GM21723 (cell line): ENCODE data around the gene BCAS3.

ENCODE experiments used
- ATAC-seq: cut with Tn5 transposase; IDR thresholded peaks from one replicate; pipeline ENCODE4 v1.9.1; 2021; ENCODE audit warnings: mild to moderate bottlenecking, moderate library complexity; ENCODE audit not compliant: unreplicated experiment

BCAS3 gene

DNA sequence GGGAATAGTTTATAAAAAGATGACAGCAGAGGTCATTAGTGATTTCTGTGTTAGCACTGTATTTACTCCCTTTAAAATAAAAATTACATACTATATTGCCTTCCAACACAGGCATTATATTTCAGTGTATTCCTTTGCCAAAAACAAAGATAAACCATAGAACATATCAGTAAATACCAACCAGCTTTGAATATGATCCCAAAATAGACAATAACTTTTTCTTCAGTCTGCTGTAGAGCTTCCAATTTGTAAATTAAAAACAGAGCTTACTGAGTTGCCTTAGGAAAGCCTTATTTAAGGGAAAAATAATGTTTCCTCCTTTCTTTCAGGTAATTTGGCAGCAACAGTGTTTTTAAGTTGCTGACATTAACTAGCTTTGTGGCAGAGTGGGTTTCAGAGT lies 369.9 kb downstream of the BCAS3 start:
- ATAC-seq, result no peak

DNA sequence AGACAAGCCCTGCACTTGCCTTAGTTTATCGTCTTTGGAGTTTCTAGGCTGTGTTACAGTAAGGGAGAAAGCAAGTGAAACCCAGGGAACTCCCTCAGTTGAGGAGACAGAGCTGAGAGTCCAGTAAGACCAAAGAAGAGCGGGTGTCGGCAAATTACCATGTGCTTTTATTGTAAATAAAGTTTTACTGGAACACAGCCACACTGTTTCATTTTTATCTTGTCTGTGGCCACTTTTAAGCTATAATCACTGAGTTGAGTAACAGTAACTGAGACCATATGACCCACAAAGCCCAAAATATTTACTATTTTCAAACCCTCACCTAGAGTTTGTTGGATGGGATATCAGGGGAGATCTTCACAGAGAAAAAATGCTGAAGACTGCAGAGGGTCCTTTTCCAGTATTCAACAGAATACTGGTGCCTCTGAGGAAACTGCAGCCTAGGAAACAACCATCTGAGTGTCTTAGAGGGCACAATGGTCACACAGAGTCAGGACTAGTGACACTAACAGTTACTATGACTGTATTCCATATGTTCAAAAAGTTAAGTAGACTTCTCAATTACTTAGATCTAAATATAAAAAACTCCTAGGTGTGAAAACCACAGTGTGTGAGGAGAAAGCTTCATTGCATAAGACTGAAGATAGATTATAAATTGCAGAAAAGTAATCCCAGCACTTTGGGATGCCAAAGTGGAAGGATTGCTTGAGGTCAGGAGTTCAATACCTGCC lies 370.9 kb downstream of the BCAS3 start:
- ATAC-seq, result no peak

DNA sequence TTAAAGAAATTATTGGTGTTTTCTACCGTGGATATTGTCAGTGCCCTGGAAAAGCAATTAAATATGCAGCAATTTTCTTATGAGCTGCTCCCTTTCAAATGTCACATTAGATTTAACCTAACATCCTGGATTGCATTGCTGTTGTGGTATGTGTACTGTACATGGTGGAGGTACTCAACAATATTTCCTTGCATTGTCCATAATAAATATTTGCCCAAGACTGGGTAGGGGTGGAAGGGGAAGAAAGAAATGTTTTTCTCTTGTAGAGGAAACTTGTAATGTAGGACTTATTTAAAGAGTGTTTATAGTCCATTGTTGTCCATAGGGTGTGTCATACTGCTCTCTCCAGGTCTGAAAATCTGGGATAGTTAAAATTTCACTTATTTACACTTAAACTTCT lies 375.8 kb downstream of the BCAS3 start:
- no peak for ATAC-seq

DNA sequence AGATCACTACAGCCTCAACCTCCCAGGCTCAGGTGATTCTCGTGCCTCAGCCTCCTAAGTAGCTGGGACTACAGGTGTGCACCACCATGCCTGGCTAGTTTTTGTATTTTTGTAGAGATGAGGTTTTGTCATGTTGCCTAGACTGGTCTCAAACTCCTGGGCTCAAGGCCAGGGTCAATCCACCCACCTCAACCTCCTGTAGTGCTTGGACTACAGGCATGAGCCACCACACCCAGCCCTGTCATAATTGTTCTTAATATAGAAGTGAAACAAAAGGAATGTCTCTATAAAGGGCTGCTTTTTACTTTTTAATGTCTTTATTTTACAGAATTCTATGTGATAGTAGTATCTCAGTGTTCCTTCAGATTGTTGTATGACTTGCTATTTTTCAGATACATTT lies 376.8 kb downstream of the BCAS3 start:
- ATAC-seq, result no peak

DNA sequence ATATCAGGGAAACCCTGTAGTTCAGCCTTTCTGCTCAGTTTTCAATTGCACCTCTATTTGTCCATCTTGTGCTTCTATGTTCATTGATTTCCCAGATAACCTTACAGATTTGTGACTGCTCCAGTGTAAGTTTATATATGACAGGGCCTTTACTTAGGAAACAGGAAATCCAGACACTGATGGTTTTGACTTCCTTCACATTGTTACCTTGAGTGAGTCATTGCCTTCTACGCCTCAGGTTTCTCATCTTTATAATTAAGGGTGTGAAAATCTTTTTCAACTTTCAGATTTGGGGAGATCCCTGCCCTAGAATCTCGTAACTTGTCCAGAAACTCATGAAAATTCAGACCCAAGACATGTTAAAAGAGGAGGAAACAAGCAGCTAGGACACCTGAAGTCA lies 379.6 kb downstream of the BCAS3 start:
- no peak for ATAC-seq

DNA sequence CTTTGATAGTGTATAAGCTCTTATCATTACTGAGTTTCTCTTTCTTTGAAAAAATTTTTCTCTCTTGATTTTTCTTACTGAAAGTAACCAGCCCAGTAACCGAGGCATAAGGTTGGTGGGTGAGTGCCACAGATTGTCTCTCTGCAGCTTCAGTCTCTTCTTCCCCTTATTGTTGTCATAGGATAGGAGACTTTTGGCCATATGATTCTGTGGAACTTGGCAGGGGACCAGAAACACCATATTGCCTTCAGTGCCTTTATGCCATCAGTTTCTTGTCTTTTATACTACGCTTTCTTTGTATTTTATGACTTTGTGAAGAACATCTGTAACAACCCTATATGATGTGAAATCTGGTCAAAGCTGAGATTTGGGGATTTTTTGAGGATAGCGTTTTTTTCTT lies 380.4 kb downstream of the BCAS3 start:
- ATAC-seq, result no peak

DNA sequence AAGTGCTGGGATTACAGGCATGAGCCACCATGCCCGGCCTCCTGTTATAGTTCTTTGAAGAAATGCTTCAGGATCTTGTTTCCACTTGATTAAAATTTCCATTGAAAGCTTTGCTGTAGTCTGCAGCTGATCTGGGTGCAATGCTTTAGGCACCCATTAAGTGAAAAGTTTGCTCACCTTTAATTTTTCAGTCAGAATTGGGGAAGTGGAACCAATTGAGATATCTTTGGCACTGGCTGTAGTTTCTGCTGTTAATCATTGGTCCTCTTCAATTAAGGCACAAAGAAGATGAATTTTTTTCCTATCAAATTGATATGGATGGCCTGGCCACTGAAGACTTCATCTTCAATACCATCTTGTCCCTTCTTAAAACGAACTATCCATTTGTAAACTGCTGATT lies 385.9 kb downstream of the BCAS3 start:
- ATAC-seq, result no peak

DNA sequence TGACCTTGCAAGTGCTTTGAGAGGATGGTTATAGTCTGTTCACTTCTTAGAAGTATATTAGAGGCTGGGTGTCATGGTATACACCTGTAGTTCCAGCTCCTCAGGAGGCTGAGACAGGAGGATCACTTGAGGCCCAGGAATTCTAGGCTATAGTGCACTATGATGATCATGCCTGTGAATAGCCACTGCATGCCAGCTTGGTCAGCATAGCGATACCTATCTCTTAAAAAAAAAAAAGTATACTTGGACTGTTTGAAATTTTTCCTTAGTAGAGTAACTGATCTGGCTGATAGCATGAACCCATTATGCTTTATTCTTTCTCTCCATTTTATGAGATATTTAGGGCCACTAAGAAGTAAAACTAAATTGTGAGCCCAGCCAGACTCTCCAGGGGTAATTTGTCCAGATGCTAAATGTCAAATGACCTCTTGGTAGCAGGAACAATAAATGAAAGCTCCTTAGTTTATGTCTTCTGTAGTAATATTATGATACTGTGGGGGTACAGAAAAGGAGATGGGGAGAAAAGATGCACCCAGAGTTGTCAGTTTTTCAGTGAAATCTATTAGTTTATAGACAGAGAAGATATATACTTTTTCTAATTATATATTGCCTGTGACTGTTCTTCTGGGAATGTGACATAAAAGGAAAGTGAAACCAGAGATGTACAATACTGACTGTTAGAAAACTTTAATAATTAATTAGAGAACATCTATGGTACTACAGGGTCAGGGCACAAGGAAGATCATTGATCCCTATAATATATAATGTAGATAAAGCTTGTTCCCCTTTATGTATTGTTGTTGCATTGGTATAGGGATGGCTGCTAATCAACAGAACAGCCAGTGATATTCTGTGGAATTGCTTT lies 386.7 kb downstream of the BCAS3 start:
- ATAC-seq, result no peak

DNA sequence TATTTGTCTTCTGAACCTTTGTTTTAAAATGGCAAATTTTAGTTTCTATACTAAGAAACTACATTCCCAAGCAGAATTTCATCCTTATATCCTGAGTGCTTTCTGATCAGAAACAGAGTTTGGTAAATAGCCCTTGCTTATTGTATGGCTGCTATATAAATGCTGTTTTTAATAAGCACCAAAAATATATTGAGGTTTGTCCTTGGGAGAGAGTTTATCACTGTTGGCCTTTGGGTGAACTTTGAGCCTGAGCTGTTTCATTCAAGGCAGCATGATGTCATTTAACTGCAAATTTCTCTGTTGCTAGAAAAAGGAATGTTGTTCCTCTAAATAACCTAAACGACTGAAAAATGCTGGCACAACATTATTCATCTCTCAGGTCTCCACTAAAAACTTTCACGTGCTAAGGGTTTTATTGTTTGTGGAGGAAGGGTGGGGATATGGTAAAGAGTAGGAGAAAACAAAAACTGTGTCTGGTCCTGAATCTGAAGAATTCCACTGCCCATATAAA lies 387.7 kb downstream of the BCAS3 start:
- no peak for ATAC-seq

DNA sequence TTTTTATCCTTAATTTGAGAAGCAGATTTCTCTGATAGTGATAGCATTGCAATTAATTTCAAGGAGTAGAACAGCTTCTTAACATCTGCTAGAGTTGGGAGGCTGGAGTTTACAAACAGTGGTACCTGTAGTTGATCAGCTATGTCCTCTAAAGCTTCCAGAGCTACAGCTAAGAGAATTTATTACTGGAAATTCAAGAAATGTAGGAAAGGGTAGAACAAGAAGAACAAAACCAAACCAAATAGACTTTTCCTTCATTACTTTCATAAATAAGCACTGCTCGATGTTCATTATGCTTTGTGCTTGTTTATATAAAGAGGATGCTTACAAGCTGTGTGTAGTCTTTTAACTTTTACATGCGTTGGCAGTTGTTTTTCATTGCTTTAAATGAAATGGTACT lies 388.4 kb downstream of the BCAS3 start:
- ATAC-seq, result no peak

DNA sequence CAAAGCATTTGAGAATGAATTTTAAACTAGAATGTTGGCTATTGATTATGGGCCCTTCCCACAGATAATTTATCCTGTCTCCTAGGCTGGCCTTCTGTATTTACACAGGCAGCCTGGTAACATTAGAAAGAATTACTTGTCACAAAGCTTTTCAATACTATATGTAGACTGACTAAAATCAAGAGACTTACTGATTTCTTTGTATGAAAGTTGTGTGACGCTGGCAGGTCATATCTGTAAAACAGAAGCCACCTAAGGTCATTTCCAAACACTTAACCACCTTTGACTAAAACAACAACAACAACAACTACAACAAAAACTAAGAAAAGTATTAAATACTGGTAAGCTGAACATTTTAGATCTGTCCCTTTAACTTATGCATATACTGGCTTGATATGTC lies 393.0 kb downstream of the BCAS3 start:
- ATAC-seq, result no peak

DNA sequence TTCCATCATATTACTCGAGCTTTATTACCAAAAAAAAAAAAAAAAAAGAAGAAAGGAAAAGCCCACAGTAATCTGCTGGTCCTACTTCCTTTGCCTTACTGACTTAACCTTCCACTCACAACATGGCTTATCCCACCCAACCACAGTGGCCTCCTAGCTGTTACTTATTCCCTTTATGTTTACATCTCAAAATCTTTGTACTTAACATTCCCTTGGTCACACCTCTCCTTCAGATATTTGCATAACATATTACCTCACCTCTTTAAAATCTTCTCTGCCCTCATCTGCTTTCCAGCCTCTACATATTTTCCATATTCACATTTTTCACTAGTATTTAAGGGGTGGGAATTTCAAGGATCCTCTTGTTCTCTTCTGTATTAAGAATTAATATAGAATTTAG lies 395.0 kb downstream of the BCAS3 start:
- no peak for ATAC-seq

DNA sequence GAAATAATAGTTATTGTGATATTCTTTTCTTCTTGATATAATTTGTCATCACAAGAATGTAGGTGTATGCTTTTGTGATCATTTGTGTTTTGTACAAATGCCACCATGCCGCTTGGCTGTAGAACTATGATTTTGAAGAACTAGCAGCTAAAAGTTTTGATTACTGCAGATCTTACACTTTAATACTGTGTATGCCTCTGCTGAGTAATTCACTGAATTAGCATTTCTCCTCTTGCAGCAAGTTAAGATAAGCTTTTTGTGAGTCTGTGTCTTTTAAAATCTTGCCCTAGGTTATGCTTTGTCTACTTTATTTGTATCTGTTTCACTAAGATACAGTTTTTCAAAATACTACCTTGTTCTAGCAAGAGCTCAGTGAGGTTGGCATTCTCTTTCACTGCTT lies 395.5 kb downstream of the BCAS3 start:
- ATAC-seq, result no peak

DNA sequence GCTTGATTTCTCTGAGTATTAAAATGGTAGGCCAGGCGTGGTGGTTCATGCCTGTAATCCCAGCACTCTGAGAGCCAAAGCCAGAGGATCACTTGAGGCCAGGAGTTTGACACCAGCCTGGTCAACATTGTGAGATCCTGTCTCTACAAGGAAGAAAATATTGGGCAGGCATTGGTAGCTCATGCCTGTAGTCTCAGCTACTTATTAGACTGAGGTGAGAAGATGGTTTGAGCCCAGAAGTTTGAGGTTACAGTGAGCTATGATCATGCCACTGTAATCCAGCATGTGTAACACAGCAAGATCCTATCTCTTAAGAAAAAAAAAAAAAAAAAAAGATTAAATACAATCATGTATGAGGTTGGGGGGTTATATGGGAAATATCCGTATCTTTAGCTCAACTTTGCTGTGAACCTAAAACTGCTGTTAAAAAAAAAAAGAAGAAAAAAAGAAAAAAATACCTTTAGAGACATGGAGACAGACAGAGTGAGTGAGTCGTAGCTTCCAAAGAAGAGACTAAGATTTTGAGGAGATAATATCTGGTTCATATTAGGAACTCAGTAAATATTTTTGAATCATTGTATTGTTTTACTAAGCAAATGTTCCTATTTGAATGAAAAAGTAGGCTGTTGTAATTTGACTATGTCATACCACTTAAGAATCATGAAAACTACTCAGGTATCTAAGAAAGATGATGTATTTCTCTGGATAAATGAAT lies 396.3 kb downstream of the BCAS3 start:
- ATAC-seq, result no peak

DNA sequence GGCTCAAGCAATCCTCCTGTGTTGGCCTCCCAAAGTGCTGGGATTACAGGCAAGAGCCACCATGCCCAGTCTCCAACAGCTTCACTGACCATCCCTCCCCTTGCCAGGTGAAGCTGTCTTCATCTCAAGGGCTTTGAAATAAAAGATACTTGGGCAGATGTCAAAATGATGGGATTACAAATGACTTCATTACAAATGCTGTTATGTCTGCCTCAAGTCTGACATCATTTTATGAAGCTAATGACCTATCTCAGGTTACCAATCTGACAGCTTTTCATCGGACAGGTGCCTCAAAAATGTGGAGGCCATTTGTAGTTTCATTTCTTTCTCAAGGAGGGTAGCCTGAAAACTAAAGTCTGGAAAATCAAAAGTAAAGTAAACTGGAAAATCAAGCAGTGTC lies 398.3 kb downstream of the BCAS3 start:
- ATAC-seq, result no peak

DNA sequence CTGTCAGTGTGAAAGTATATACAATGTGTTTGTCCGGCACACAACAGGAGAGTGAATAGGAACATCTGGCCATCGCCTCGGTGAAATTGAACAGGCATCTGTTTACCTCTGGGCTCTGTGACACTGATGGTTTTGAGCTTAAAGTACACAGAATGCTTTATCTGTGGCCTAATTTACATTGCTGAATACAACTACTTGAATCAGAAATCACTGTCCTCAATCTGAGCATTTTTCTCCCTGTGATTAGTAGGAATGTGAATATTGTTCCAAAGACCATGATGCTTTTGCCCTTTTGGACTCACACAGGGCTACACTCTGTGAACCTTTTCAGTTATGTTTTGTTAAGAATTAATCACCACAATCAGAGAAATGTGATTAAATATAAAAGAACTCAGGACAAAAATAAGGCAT lies 399.0 kb downstream of the BCAS3 start:
- no peak for ATAC-seq

DNA sequence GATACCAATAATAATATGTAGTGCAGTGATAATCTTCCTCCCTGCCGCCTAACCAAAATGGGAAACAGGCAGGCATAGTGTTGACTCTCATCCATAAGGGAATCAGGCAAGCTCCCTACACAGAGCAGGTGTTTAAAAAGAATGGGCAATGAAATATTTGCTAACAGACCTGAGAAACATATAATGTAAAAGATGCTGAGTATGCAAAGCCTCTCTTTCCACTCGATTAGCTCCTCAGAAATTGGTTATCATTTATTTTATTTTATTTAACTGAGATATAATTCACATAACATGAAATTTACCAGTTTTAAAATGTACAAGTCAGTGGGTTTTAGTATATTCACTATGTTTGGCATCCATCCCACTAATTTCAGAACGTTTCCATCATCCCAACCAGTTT lies 404.3 kb downstream of the BCAS3 start:
- no peak for ATAC-seq

DNA sequence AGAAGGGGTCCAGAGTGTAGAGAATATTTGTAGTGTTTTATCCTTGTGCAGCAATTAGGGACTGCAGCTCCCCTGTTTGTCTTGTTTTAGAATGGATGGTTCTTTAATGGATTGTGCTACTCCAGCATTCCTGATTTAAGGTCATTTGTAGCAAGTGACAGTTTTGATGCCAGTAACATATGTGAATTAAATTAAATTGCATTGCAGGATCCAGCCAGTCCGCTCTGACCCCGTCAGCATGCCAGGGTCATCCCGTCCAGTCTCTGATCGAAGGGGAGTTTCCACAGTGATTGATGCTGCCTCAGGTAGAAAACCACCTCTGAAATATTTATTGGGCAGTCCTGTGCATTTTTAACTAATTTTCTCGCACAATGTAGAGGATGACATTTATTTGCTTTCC lies 406.6 kb downstream of the BCAS3 start:
- ATAC-seq, result no peak

DNA sequence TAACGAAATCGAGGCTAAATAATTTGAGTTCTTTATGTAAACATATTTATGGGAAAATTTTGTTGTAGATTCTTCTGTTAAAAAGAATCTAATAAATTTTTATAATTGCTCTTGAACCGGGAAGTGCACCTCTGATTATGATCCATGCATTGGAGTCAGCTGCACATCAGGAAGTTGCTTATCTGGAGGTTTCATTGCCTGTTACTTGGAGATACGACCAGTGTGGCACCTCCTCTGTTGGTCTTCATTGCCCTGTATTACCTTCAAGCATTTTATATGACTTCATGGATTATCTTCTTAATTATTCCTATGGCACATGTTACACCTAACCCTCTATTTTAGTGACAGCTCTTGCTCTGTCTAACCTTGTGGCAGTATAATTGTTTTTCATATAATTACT lies 409.4 kb downstream of the BCAS3 start:
- ATAC-seq, result no peak

DNA sequence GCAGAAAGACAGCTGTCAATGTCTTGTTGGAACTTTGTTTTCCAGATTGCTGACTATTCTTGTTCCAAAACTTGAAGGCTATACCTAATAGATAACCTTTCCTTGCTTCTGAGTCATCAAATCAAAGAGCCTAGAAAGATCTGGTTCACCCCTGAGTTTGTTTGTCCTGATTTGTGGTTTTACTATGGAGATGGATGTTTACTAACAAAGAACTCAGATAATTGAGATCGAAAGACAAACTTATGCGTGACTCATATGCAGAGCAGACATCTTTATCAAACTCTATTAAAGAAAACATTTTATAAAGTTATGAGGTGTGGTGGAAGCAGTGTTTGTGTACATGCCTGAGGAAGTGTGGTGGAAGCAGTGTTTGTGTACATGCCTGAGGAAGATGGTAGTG lies 410.9 kb downstream of the BCAS3 start:
- ATAC-seq, result no peak

DNA sequence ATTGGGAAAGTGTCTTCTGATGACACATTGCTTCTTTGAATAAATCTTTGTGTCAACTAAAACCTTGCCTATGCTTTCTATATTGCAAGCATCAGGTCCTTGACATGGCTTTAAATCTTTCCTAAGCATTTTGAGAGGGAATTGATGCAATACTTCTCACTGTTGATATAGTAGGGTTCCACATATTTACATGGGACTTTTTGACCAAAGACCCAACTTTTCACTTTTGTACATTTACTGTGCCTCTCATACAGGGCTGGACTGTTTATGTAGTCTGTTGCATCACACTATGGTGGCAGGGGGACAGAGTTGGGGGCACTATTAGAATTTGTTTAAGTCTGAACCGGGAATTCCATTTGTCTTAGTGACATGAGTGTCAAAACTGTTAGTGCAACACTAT lies 413.4 kb downstream of the BCAS3 start:
- no peak for ATAC-seq

DNA sequence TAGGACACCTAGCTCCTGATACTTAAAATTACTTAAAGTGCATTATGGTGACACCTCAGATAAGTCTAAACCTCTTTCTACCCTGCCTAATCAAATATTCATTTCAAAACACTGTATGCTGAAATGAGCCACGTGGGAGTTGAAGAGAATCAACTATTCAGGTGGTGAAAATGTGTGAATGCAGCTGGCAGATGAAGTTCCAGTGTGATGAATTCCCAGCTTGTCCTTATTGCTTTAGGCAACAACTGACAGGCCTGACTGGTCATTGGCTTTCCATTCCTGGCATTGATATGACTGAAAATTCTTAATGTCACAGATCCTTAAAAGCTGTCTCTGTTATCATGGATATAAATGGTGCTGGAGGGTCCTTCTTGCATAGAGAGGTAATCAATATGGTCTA lies 420.1 kb downstream of the BCAS3 start:
- no peak for ATAC-seq
